Stimulated activated naive CD8-positive, alpha-beta T cell treated with anti-CD3 and anti-CD28 coated beads, Interleukin-15, Interleukin-2, amounts not matched to agents 100 ng/mL and 50 ng/mL, for 24 hours (primary cell): Measurements from ENCODE around the gene PTGES3L.
A peak's percentile ranks its signal among the peaks of the same experiment; 100 is the strongest.
"Not testable (repeated sequence)": the region's sequence is repeated elsewhere in the genome, so short reads cannot be mapped to it uniquely, and the experiment has no call there.

Experiments used
- H3K27ac Mint-ChIP-seq: one replicate; pipeline ENCODE4 v1.8.0; 2021; ENCODE audit warnings: mild to moderate bottlenecking, mixed read lengths
- H3K27me3 Mint-ChIP-seq: one replicate; pipeline ENCODE4 v1.8.0; 2021; ENCODE audit warnings: mixed read lengths
- H3K36me3 Mint-ChIP-seq: one replicate; pipeline ENCODE4 v1.8.0; 2021; ENCODE audit warnings: low read depth, mixed read lengths
- H3K4me1 Mint-ChIP-seq: one replicate; pipeline ENCODE4 v1.8.0; 2021; ENCODE audit warnings: low read depth, mixed read lengths
- H3K4me3 Mint-ChIP-seq: one replicate; pipeline ENCODE4 v1.8.0; 2021; ENCODE audit warnings: mild to moderate bottlenecking, mixed read lengths
- H3K9me3 Mint-ChIP-seq: one replicate; pipeline ENCODE4 v1.8.0; 2021; ENCODE audit warnings: mixed read lengths

PTGES3L gene

GRCh38 chr17:42997984-42998938 is 18.4 kb upstream of the PTGES3L start, which contains the start of gene RPL27:
Gene RPL27, plus strand, starts transcription at chr17:42998419. Its CDS starts 332 bp downstream, at chr17:42998751.
- H3K27ac Mint-ChIP-seq = peak within 1 kb of the TSS; percentile 99
- no peaks in the 10 kb centered on the region for H3K27me3 Mint-ChIP-seq
- H3K4me1 Mint-ChIP-seq = peaks cover 46% of the 10 kb centered on the region
- H3K9me3 Mint-ChIP-seq = no peaks in the 10 kb centered on the region
- H3K4me3 Mint-ChIP-seq = peak within 1 kb of the TSS; percentile 98
- peaks cover 60% of the 10 kb centered on the region for H3K36me3 Mint-ChIP-seq

- Mint-ChIP-seq H3K27me3 (no peaks in the 10 kb centered on the region), H3K27ac (peak overlapping the region; percentile 99), H3K9me3 (no peaks in the 10 kb centered on the region), H3K4me1 (peaks cover 41% of the 10 kb centered on the region), H3K36me3 (peaks cover 60% of the 10 kb centered on the region), H3K4me3 (peak overlapping the region; percentile 98)
Observed at GRCh38 chr17:42997390-42997983, 17.6 kb upstream of the PTGES3L start.

GRCh38 chr17:42993913-42994312 is 14.0 kb upstream of the PTGES3L start:
- not testable (repeated sequence) for H3K27me3 Mint-ChIP-seq, H3K27ac Mint-ChIP-seq, H3K9me3 Mint-ChIP-seq, H3K4me3 Mint-ChIP-seq
- H3K4me1 Mint-ChIP-seq = peaks cover 19% of the 10 kb centered on the region
- peaks cover 59% of the 10 kb centered on the region for H3K36me3 Mint-ChIP-seq

GRCh38 chr17:42992872-42993271 is 13.0 kb upstream of the PTGES3L start:
- Mint-ChIP-seq H3K27ac (no peak overlapping the region), H3K9me3 (no peaks in the 10 kb centered on the region), H3K36me3 (peaks cover 61% of the 10 kb centered on the region), H3K4me3 (no peak overlapping the region), H3K27me3 (no peaks in the 10 kb centered on the region), H3K4me1 (peaks cover 14% of the 10 kb centered on the region)

- no peak overlapping the region for H3K27ac Mint-ChIP-seq
Observed at GRCh38 chr17:42991471-42991870, 11.6 kb upstream of the PTGES3L start.

GRCh38 chr17:42989726-42990652 is 10.1 kb upstream of the PTGES3L start:
- Mint-ChIP-seq H3K27ac (peak overlapping the region; percentile 76), H3K4me1 (peaks cover 14% of the 10 kb centered on the region), H3K36me3 (peaks cover 71% of the 10 kb centered on the region), H3K4me3 (no peak overlapping the region), H3K9me3 (no peaks in the 10 kb centered on the region), H3K27me3 (no peaks in the 10 kb centered on the region)

More at GRCh38 chr17:42991471-42991870, 11.6 kb upstream of the PTGES3L start:
- Mint-ChIP-seq H3K36me3 (peaks cover 65% of the 10 kb centered on the region), H3K27me3 (no peaks in the 10 kb centered on the region), H3K4me3 (no peak overlapping the region), H3K4me1 (peaks cover 4% of the 10 kb centered on the region), H3K9me3 (no peaks in the 10 kb centered on the region)

- Mint-ChIP-seq H3K9me3 (no peaks in the 10 kb centered on the region), H3K27me3 (no peaks in the 10 kb centered on the region), H3K27ac (no peak overlapping the region), H3K4me1 (peaks cover 20% of the 10 kb centered on the region), H3K36me3 (peaks cover 69% of the 10 kb centered on the region), H3K4me3 (no peak overlapping the region)
Observed at GRCh38 chr17:42989141-42989540, 9.3 kb upstream of the PTGES3L start.

GRCh38 chr17:42985225-42985624 is 5.3 kb upstream of the PTGES3L start:
- H3K4me1 Mint-ChIP-seq = peaks cover 40% of the 10 kb centered on the region
- peak overlapping the region; percentile 53 for H3K4me3 Mint-ChIP-seq
- no peaks in the 10 kb centered on the region for H3K27me3 Mint-ChIP-seq
- no peaks in the 10 kb centered on the region for H3K9me3 Mint-ChIP-seq
- H3K36me3 Mint-ChIP-seq = peaks cover 54% of the 10 kb centered on the region
- H3K27ac Mint-ChIP-seq = no peak overlapping the region

GRCh38 chr17:42982266-42982665 is 2.4 kb upstream of the PTGES3L start:
- H3K27ac Mint-ChIP-seq = peak overlapping the region; percentile 77
- no peaks in the 10 kb centered on the region for H3K9me3 Mint-ChIP-seq
- H3K4me3 Mint-ChIP-seq = peak overlapping the region; percentile 90
- peaks cover 30% of the 10 kb centered on the region for H3K36me3 Mint-ChIP-seq
- H3K4me1 Mint-ChIP-seq = peaks cover 48% of the 10 kb centered on the region
- no peaks in the 10 kb centered on the region for H3K27me3 Mint-ChIP-seq

GRCh38 chr17:42980766-42981397 is 1.0 kb upstream of the PTGES3L start:
- Mint-ChIP-seq H3K27ac (peak overlapping the region; percentile 97), H3K4me1 (peaks cover 47% of the 10 kb centered on the region), H3K36me3 (peaks cover 28% of the 10 kb centered on the region), H3K4me3 (peak overlapping the region; percentile 90), H3K9me3 (no peaks in the 10 kb centered on the region), H3K27me3 (no peaks in the 10 kb centered on the region)

- Mint-ChIP-seq H3K36me3 (peaks cover 23% of the 10 kb centered on the region), H3K9me3 (no peaks in the 10 kb centered on the region), H3K27ac (peak within 1 kb of the TSS; percentile 97), H3K4me3 (peak within 1 kb of the TSS; percentile 93), H3K27me3 (no peaks in the 10 kb centered on the region), H3K4me1 (peaks cover 41% of the 10 kb centered on the region)
Observed at GRCh38 chr17:42980274-42980765, 440 bp upstream of the PTGES3L start, which contains the start of gene RUNDC1. Gene RUNDC1, plus strand, starts transcription at chr17:42980565. Its CDS starts 12 bp downstream, at chr17:42980577.

- H3K27me3 Mint-ChIP-seq, H3K36me3 Mint-ChIP-seq, H3K27ac Mint-ChIP-seq, H3K4me3 Mint-ChIP-seq, H3K9me3 Mint-ChIP-seq: not testable (repeated sequence)
- H3K4me1 Mint-ChIP-seq = peaks cover 13% of the 10 kb centered on the region
Observed at GRCh38 chr17:42975701-42976100, 4.2 kb downstream of the PTGES3L start.

- Mint-ChIP-seq H3K4me1 (peaks cover 11% of the 10 kb centered on the region), H3K27me3 (no peaks in the 10 kb centered on the region), H3K4me3 (no peak overlapping the region), H3K27ac (no peak overlapping the region), H3K36me3 (peaks cover under 1% of the 10 kb centered on the region), H3K9me3 (no peaks in the 10 kb centered on the region)
Observed at GRCh38 chr17:42975265-42975664, 4.6 kb downstream of the PTGES3L start.

GRCh38 chr17:42973323-42973722 is 6.6 kb downstream of the PTGES3L start:
- H3K9me3 Mint-ChIP-seq, H3K27ac Mint-ChIP-seq, H3K36me3 Mint-ChIP-seq, H3K4me3 Mint-ChIP-seq, H3K27me3 Mint-ChIP-seq, H3K4me1 Mint-ChIP-seq: not testable (repeated sequence)
